ENCODE measurements around the gene TSSK3.

The TSSK3 gene

GRCh38 chr1:32404946-32405345 is 42.6 kb downstream of the TSSK3 start:
- TF ChIP-seq CTCF (conservative IDR thresholded peaks at IDR 0.05; ENCODE audit: low read length), result no peak
- TF ChIP-seq EZH2phosphoT487 (IDR thresholded peaks at IDR 0.05; ENCODE audit: borderline replicate concordance), result no peak
- H3K4me2 ChIP-seq (ENCODE audit: low read depth, low read length, poor library complexity, severe bottlenecking), result no peak overlapping the region
- H2AFZ ChIP-seq (ENCODE audit: low read length), result no peak overlapping the region
- H3K4me3 ChIP-seq (ENCODE audit: low read length, poor library complexity, severe bottlenecking), result no peak overlapping the region
- no peaks in the 10 kb centered on the region for H3K27me3 ChIP-seq (ENCODE audit: insufficient read depth, low read length, poor library complexity, severe bottlenecking)
- H3F3A ChIP-seq (ENCODE audit: low read depth), result no peaks in the 10 kb centered on the region
- H3K79me2 ChIP-seq (ENCODE audit: insufficient read depth, low read length), result no peaks in the 10 kb centered on the region
- H3K9me3 ChIP-seq (ENCODE audit: insufficient read depth, low read depth, low read length), result no peaks in the 10 kb centered on the region
- H3K36me3 ChIP-seq (ENCODE audit: insufficient read depth, low read length), result no peaks in the 10 kb centered on the region
- H3K4me1 ChIP-seq (ENCODE audit: insufficient read depth, low read length, poor library complexity, severe bottlenecking), result no peaks in the 10 kb centered on the region
- H4K20me1 ChIP-seq (ENCODE audit: insufficient read depth, low read length, poor library complexity, severe bottlenecking), result no peaks in the 10 kb centered on the region
- no peaks in the 10 kb centered on the region for H3K9me2 ChIP-seq (replicated peaks; ENCODE audit: low read depth, low read length)
- no peak overlapping the region for H3K9ac ChIP-seq (ENCODE audit: low read depth, low read length, poor library complexity, severe bottlenecking)

DNA sequence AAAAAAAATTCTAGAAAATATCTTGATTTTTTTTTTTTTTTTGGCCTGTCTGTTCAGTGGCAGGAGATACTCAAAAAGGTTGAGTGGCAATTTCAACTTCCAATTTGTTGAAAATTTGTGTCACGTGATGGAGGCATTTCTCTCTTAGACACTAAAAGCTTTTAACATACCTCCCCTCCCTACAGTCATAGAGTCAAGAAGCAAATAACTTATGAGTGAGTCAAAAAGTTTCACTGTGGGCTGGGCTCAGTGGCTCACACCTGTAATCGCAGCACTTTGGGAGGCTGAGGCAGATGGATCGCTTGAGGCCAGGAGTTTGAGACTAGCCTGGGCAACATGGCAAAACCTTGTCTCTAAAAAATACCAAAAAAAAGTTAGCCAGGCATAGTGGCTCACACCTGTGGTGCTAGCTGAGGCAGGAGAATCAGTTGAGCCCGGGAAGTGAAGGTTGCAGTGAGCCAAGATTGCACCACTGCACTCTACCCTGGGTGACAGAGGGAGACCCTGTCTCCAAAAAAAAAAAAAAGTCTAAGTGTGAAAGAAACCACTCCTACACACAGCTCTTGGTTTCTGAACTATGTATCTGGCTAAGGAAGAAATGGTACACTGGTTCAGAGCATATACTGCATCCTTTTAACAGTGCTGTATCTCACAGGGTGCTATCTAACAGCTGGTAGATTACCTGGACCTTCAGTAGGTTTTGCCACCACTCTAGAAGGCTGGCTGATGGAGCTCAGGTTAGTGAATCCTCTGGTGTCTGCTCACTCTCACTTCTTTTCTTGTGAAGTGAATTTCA is 43.5 kb downstream of the TSSK3 start:
- Histone ChIP-seq H2AFZ (ENCODE audit: low read length) (no peak overlapping the region), H4K20me1 (ENCODE audit: insufficient read depth, low read length, poor library complexity, severe bottlenecking) (no peaks in the 10 kb centered on the region), H3K27me3 (ENCODE audit: insufficient read depth, low read length, poor library complexity, severe bottlenecking) (no peaks in the 10 kb centered on the region), H3F3A (ENCODE audit: low read depth) (no peaks in the 10 kb centered on the region), H3K36me3 (ENCODE audit: insufficient read depth, low read length) (no peaks in the 10 kb centered on the region), H3K4me3 (ENCODE audit: low read length, poor library complexity, severe bottlenecking) (no peak overlapping the region), H3K9me3 (ENCODE audit: insufficient read depth, low read depth, low read length) (no peaks in the 10 kb centered on the region), H3K4me2 (ENCODE audit: low read depth, low read length, poor library complexity, severe bottlenecking) (no peak overlapping the region), H3K9me2 (replicated peaks; ENCODE audit: low read depth, low read length) (no peaks in the 10 kb centered on the region), H3K9ac (ENCODE audit: low read depth, low read length, poor library complexity, severe bottlenecking) (no peak overlapping the region), H3K4me1 (ENCODE audit: insufficient read depth, low read length, poor library complexity, severe bottlenecking) (no peaks in the 10 kb centered on the region), H3K79me2 (ENCODE audit: insufficient read depth, low read length) (no peaks in the 10 kb centered on the region)
- TF ChIP-seq EZH2phosphoT487 (IDR thresholded peaks at IDR 0.05; ENCODE audit: borderline replicate concordance), result no peak
- TF ChIP-seq CTCF (conservative IDR thresholded peaks at IDR 0.05; ENCODE audit: low read length), result no peak

DNA sequence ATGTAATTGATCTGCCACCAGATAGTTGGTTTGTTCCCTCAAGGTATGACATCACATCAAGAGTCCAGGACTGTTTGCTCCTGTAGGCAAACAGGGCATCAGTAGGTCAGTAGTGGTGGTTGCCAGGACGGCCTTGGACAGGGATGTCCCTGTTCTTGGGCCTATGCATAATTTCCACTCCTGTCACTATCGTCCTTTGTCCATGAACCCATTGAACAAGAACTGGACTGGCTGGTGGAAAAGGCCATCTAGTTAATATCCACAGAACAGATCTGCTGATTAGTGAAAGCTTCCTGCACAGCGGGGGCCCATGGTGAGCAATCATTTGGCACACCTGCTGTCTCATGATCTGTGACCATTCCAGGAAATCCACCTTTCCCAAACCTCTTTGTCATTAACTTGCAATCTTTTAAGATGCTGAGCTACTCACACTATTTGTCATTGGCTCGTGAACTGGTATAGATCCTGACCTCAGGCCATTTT is 44.3 kb downstream of the TSSK3 start:
- Histone ChIP-seq H3K4me3 (ENCODE audit: low read length, poor library complexity, severe bottlenecking) (no peak overlapping the region), H2AFZ (ENCODE audit: low read length) (no peak overlapping the region), H3F3A (ENCODE audit: low read depth) (no peaks in the 10 kb centered on the region), H3K4me1 (ENCODE audit: insufficient read depth, low read length, poor library complexity, severe bottlenecking) (no peaks in the 10 kb centered on the region), H3K9me3 (ENCODE audit: insufficient read depth, low read depth, low read length) (no peaks in the 10 kb centered on the region), H3K9ac (ENCODE audit: low read depth, low read length, poor library complexity, severe bottlenecking) (no peak overlapping the region), H3K27me3 (ENCODE audit: insufficient read depth, low read length, poor library complexity, severe bottlenecking) (no peaks in the 10 kb centered on the region), H3K9me2 (replicated peaks; ENCODE audit: low read depth, low read length) (no peaks in the 10 kb centered on the region), H3K4me2 (ENCODE audit: low read depth, low read length, poor library complexity, severe bottlenecking) (no peak overlapping the region), H3K36me3 (ENCODE audit: insufficient read depth, low read length) (no peaks in the 10 kb centered on the region), H4K20me1 (ENCODE audit: insufficient read depth, low read length, poor library complexity, severe bottlenecking) (no peaks in the 10 kb centered on the region), H3K79me2 (ENCODE audit: insufficient read depth, low read length) (no peaks in the 10 kb centered on the region)
- TF ChIP-seq CTCF (conservative IDR thresholded peaks at IDR 0.05; ENCODE audit: low read length) (no peak), EZH2phosphoT487 (IDR thresholded peaks at IDR 0.05; ENCODE audit: borderline replicate concordance) (no peak)
